ENCODE measurements around the gene DDI1.
"Not testable (repeated sequence)": the region's sequence is repeated elsewhere in the genome, so short reads cannot be mapped to it uniquely, and the experiment has no call there.

DDI1 gene

GRCh38 chr11:104043142-104043541, 6.7 kb downstream of the DDI1 start:
- DNase-seq = no peak

GRCh38 chr11:104043678-104044239, 7.3 kb downstream of the DDI1 start:
- DNase-seq = no peak

- no peak for DNase-seq
Measured at GRCh38 chr11:104046331-104046730, 9.9 kb downstream of the DDI1 start.

GRCh38 chr11:104046858-104047257, 10.4 kb downstream of the DDI1 start:
- DNase-seq = not testable (repeated sequence)

GRCh38 chr11:104049116-104049515, 12.7 kb downstream of the DDI1 start:
- DNase-seq = no peak

GRCh38 chr11:104051778-104052177, 15.3 kb downstream of the DDI1 start:
- DNase-seq = no peak

GRCh38 chr11:104053743-104054478, 17.5 kb downstream of the DDI1 start:
- no peak for DNase-seq

GRCh38 chr11:104054911-104055529, 18.6 kb downstream of the DDI1 start:
- no peak for DNase-seq

GRCh38 chr11:104055596-104055995, 19.2 kb downstream of the DDI1 start:
- DNase-seq = peak in 1 of 3 experiments; percentile 20

- no peak for DNase-seq
Measured at GRCh38 chr11:104057908-104058307, 21.5 kb downstream of the DDI1 start.

GRCh38 chr11:104058680-104059079, 22.2 kb downstream of the DDI1 start:
- DNase-seq = no peak

GRCh38 chr11:104060004-104060794, 23.8 kb downstream of the DDI1 start:
- no peak for DNase-seq

GRCh38 chr11:104060820-104061219, 24.4 kb downstream of the DDI1 start:
- no peak for DNase-seq

GRCh38 chr11:104061853-104062521, 25.5 kb downstream of the DDI1 start:
- no peak for DNase-seq

GRCh38 chr11:104064034-104064630, 27.7 kb downstream of the DDI1 start:
- DNase-seq = no peak

- DNase-seq = no peak
Measured at GRCh38 chr11:104067534-104067933, 31.1 kb downstream of the DDI1 start.

GRCh38 chr11:104073950-104074705, 37.7 kb downstream of the DDI1 start:
- no peak for DNase-seq

- DNase-seq = no peak
Measured at GRCh38 chr11:104075091-104075490, 38.7 kb downstream of the DDI1 start.

- no peak for DNase-seq
Measured at GRCh38 chr11:104075706-104076105, 39.3 kb downstream of the DDI1 start.

GRCh38 chr11:104076455-104076854, 40.0 kb downstream of the DDI1 start:
- no peak for DNase-seq

- DNase-seq = no peak
Measured at GRCh38 chr11:104078245-104078644, 41.8 kb downstream of the DDI1 start.

GRCh38 chr11:104078995-104079394, 42.6 kb downstream of the DDI1 start:
- DNase-seq = no peak
